Stimulated activated CD4-positive, alpha-beta T cell treated with anti-CD3 and anti-CD28 coated beads, Interleukin-1b, Interleukin-23, amount 100 ng/mL, for 4 hours (primary cell): ENCODE data around the gene FFAR1.
A peak's percentile ranks its signal among the peaks of the same experiment; 100 is the strongest.

Experiments
- DNase-seq, 2 donors: peaks; one replicate each; pipeline ENCODE4 v3.0.0-alpha.2; 2020; ENCODE audit warnings: low read depth in 2 of 2

FFAR1 gene, protein sequence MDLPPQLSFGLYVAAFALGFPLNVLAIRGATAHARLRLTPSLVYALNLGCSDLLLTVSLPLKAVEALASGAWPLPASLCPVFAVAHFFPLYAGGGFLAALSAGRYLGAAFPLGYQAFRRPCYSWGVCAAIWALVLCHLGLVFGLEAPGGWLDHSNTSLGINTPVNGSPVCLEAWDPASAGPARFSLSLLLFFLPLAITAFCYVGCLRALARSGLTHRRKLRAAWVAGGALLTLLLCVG (N-terminal part only)

DNA sequence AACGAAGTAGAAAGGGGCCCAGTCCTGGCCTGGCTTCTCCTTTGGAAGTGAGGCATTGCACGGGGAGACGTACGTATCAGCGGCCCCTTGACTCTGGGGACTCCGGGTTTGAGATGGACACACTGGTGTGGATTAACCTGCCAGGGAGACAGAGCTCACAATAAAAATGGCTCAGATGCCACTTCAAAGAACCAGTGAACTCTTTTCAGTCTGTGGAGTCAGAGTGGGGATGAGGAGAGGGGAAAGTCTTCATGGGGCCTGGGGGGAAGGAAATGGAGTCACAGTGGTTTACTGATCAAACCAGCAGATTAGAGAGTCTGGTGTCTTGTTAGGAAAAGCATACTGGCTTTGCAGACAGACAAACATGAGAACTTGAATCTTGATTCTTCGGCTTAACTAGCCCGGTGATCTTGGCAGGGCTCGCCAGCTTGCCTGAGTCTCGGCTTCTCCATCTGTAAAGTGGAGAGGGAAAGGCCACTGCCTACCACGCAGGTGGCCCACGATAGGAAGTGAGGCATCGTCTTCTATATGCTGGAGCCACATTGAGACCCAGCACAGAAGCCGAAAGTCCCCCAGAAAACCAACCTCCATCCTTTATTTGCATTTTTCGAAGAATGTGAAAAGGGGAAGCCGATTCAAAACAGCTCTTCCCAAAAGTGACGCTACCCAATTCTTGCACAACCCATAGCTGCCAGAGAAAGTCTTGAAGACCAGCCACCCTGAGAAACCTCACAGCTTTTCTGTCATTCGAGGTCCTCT, at the start of gene FFAR1:
Gene FFAR1, plus strand, starts transcription at position 732 of the 759 bp plus-strand sequence. CDS start 3,650 bp downstream, outside the sequence.
- DNase-seq = peak; percentile 23 to 30

DNA sequence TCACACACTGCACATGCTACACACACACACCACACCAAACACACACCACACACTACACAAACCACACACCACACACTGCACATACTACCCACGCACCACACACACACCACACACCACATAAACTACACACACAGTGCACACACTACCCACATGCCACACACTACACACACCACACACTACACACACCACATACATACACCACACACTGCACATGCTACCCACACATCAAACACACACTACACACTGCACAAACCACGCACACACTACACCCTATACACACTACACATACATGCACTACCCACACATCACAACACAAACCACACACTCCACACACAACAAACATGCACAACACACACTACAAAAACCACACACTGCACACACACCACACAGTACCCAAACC, 49.8 kb upstream of the FFAR1 start:
- DNase-seq = no peak

DNA sequence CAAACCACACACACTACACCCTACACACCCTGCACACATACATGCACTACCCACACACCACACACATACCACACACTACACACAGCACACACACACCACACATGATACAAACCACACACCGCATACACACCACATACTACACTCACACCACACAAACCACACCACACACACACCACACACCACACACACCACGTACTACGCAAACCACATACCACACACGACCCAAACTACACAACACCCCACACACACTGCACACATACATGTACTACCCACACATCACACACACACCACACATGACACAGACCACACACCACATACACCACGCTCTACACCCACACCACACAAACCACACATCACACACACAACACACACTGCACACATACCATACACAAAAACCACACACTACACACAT, 49.1 kb upstream of the FFAR1 start:
- DNase-seq = no peak

DNA sequence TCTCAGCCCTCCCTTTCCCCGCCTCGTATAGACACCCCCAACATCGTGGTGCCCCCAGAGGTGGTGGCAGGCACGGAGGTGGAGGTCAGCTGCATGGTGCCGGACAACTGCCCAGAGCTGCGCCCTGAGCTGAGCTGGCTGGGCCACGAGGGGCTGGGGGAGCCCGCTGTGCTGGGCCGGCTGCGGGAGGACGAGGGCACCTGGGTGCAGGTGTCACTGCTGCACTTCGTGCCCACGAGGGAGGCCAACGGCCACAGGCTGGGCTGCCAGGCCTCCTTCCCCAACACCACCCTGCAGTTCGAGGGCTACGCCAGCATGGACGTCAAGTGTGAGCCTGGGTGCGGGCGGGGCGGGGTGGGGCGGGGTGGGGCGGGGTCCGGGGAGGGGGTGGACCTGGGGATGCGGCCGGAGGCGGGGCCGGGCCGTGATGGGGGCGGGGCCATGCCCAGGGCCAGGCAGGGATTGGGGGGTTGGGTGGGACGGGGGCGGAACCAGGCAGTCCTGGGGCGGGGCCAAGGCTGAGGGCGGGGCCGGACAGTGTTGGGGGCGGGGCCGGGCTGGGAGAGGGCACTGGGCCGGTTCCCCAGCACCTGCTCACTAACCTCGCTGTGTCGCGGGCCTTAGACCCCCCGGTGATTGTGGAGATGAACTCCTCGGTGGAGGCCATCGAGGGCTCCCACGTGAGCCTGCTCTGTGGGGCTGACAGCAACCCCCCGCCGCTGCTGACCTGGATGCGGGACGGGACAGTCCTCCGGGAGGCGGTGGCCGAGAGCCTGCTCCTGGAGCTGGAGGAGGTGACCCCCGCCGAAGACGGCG, 48.0 kb upstream of the FFAR1 start:
- no peak for DNase-seq

DNA sequence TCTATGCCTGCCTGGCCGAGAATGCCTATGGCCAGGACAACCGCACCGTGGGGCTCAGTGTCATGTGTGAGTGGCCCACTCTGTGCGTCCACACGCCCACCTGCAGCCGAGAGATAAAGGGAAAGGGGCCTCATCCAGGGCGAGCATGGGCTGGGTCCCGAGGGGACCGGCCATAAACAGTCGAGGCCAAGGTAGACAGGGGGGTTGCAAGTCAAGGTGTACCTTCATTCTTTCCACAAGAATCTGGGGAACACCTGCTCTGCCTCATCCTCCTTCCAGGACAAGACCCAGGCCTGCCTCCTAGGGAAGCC, 47.4 kb upstream of the FFAR1 start:
- DNase-seq = no peak

DNA sequence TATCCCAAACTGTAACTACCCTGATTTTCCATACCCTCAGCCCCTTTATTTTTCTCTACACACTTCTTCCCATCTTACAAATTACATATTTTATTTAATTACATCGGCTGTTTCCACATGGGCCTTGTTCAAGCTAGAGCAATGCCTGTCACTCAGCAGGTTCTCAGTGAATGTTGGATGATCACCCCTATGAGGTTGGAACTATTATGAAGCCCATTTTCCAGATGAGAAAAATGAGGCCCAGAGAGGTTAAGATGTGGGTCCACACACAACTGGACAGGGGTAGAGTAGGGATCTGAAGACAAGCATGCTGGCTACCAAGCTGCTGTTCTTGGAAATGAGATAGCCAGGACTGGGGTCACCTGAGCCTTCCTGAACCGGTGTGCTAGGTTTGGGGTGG, 45.7 kb upstream of the FFAR1 start:
- DNase-seq = no peak

DNA sequence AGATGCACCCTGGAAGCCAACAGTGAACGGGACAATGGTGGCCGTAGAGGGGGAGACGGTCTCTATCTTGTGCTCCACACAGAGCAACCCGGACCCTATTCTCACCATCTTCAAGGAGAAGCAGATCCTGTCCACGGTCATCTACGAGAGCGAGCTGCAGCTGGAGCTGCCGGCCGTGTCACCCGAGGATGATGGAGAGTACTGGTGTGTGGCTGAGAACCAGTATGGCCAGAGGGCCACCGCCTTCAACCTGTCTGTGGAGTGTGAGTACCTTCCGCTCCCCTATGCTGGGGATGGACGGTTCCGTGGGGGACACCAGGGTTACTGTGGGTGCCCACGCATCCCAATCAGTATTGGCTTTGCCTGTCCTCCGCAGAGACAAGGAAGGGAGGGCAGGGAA, 45.3 kb upstream of the FFAR1 start:
- no peak for DNase-seq

DNA sequence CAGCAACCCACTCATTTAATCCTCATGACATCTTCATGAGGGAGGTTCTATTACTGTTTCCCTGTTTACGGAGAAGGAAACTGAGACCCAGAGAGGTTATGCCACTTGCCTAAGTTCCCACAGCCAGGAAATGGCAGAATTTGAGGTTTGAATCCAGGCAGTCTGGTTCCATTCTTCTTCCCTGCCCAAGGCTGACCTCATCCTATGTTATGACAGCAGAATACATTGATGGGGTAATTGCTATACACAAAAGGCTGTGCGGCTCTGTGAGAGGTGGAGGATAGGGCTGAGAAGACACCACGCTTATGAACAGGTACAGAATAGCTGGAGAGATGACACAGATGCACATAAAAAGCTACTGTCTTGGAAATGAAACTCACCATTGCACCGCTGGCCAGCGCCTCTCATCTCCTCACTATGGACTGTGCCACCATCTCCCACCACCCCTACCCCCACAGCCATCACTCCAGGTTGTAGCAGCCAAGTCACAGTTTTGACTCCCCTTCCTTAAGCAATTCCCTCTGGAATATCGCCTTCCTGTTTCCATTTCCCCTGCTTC, 44.3 kb upstream of the FFAR1 start:
- DNase-seq = no peak

DNA sequence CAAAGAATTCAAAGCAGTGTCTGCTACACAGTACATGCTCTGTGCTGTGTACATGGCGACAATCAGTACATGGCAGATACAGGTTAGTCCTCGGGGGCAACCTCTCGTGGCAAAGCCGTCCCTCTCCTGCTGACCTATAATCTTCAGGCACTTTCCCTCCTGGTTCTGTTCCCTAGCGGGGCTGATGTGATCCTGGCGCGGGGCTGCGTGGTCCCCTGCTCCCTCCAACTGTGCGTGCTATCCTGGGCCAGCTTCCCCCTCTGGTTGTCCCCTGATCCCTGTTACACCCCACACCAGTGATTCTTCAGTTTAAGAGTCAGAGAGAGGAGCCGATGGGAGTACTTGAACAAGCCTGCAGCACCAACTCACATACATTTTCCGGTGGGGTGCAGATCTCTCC, 43.7 kb upstream of the FFAR1 start:
- DNase-seq = no peak

DNA sequence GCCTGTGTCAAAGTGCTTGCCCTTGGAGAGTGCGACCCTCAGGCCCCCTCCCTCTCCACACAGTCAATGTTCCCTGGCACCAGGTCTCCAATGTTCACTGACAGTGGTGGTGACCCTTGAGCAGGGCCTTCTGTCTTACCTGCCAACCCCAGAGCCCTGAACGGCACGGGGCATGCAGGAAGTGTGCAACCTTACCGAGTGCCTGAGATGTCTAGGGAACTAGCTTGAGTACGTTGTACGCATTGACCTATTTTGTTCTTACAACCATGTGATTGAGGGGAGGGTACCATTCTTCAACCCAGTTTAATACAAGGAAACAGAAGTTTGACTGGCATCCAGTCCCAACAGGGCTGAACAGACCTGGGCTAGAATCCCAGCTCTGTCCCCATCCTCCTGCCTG, 42.5 kb upstream of the FFAR1 start:
- DNase-seq = no peak

DNA sequence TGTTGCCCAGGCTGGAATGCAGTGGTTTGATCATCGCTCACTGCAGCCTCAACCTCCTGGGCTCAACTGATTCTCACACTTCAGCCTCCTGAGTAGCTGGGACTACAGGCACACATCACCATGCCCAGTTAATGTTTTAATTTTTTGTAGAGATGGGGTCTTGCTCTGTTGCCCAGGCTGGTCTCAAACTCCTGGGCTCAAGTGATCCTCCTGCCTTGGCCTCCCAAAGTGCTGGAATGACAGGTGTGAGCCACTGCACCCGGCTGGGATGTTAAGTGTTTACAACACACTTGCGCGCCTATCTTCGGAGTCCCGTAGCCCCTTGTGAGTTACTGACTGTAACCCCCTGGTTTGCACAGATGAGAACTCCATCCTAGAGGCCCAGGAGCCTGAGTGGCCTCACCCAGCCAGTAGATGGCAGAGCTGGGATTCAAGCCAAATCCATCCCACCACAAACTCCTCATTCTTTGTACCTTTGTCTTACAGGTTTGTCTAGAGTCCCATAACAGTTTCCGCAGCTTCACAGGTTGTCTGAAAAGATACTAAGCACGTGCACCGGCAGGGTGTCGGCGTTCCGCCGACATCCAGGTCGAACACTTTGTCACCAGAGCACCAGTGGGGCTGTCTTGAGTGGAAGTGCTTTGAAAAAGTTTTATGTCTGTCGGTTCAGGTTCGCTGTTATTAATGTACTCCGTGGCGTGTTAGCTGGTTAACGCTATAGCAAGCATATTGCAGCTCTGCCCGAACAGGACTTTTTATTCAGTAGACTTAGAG, 41.0 kb upstream of the FFAR1 start:
- no peak for DNase-seq

DNA sequence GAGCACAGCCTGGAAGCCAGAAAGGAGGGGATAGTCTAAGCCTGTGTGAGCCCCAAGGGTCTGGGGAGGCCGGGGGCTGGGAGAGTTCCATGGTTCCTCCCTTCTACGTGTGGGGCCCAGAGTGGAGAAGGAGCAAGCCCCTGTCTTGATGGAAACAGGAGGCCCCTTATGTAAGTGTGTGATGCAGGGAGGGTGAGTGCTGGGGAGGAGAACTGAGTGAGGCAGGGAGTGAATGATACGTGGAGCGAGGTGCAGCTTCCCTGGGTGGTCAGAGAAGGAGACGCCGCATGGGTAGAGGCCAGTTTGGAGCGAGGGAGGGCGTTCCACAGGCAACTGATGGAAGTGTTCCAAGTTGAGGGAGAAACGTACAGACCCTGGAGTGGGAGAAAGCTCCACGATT, 39.8 kb upstream of the FFAR1 start:
- no peak for DNase-seq

DNA sequence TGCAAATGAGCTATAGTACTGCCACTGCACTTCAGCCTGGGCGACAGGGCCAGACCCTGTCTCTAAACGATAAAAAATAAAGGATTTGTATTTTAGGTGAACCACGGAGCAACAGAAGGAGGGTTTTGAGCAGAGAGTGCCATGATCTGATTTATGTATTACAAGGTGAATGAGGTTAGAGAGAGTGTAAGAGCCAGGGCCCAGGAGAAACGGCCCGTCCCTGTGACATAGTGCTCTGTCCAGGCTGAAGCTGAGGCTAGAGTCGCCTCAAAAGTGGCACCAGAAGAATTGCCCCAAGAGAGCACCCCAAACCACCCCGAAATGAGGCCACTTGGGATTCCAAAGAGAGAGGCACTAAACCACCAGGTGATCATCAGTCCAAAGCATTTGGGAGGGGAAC, 38.8 kb upstream of the FFAR1 start:
- no peak for DNase-seq

DNA sequence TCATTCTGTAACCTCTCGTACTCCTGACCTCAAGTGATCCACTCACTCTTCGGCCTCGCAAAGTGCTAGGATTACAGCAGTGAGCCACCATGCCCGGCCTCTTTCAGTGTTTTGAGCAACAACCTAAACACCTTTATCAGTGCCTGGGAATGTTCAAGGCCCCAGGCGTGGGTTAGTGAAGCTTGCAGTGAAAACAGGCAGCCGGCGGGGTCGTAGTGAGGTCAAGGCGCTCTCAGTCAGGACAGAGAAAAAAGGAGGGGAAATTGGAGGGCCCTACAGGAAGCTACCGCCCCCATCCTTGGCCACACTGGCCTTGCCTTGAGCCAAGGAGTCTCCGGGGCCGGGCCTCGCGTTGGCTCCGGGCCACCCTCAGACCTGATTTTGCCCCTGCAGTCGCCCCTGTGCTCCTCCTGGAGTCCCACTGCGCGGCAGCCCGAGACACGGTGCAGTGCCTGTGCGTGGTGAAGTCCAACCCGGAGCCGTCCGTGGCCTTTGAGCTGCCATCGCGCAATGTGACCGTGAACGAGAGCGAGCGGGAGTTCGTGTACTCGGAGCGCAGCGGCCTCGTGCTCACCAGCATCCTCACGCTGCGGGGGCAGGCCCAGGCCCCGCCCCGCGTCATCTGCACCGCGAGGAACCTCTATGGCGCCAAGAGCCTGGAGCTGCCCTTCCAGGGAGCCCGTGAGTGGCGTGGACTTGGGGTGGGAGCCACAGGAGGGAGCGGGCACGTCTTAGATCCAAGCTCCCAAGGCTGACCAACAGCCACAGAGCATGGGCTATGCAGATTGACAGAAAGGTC, 38.0 kb upstream of the FFAR1 start:
- DNase-seq = no peak

DNA sequence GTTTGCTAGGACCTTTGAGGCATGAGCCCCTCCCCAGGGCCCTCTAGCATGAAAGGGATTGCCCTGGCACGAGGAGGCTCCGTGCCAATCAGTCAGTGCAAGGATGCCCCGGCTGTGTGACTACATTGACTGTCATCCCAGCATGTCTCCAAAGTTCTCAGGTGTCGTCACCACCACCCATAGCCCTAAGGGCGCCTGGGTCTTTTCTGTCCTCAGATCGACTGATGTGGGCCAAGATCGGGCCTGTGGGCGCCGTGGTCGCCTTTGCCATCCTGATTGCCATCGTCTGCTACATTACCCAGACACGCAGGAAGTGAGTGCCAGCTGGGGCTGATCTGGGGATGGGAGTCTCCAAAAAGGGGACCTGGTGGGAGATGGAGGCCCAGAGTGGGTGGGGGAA, 37.4 kb upstream of the FFAR1 start:
- DNase-seq = no peak

DNA sequence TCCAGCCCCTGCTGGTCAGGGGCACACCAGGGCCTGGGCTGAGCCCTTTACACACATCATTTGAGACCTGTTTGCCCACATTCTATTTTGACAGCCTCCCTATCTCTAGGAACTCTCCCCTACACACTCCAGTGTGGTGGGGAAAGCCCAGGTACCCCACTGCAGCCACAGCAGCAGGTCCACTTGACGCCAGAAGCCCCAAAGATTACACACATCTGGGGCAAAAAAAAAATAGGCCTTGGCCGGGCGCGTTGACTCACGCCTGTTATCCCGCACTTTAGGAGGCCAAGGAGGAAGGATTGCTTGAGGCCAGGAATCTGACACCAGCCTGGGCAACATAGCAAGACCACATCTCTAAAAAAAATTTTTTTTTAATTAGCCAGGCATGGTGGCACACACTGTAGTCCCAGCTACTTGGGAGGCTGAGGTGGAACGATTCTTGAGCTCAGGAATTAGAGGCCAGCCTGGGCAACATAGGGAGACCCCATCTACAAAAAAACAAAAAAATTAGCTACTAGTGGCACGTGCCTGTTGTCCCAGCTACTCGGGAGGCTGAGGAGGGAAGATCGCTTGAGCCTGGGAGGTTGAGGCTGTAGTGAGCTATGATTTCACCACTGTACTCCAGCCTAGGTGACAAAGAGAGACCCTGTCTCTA, 36.8 kb upstream of the FFAR1 start:
- DNase-seq = no peak

DNA sequence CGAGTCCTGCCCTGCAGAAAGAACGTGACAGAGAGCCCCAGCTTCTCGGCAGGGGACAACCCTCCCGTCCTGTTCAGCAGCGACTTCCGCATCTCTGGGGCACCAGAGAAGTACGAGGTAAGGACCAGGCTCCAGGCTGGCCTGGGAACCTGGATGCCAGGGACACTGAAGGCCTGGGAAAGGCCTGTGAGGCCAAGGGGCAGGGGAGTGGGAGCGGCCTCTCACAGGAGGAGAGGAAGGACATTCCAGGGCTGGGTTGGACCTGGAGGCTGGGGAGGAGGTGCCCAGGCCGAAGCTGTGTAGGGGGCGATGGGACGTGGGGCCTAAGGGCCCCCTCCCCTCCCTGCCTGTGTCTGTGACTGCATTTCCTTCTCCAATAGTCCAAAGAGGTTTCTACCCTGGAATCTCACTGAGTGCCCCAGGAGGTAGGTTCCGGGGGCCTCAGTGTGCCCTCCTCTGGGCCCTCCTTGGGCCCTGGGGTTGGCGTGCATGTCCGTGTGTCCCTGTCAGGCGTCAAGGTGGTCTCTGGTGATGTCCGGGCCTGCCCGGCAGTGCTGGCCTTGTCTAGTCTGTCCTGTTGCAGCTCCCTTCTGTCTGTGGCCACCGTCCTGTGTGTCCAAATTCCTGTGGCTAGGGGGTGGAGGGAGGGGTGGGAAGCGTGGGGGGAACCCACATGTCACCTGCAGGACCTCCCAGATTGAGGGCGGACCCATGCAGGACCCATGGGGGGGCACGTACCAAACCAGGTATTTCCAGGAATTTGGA, 35.6 kb upstream of the FFAR1 start:
- DNase-seq = no peak

DNA sequence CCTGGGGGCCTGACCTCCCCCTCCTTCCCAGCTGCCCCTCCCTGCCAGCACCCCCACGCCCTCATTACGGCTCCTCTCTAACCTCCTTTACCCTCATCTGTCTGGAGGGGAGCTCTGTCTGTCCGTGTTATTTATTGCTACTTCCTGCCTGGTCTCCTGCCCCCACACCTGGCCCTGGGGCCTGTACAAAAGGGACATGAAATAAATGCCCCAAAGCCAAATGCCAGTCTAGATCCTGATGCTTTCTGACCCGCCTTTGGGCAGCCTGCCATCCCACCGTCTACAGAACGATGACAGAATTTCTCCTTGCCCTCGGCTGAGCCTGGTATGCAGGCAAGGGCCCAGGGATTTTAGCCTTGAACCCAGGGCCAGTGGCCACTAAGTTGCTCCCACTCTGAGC, 34.1 kb upstream of the FFAR1 start:
- DNase-seq = no peak

DNA sequence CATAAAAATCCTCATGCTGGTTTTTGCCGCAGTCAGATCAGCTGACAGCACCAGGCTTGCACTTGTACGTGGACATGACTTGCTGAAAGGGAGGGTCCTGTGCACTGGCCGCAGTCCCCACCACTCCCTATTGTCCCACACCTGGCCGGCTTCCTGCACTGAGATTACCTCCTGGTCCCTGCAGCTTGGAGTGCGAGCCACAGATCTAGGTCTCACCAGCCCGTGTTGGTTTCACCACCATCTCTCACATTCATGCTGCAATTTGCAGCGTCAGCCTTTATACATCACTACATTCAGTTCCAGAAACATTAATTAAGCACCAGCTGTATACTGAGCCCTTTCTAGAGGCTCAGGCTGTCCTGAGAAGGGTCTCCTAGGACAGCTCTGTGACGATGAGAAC, 33.7 kb upstream of the FFAR1 start:
- no peak for DNase-seq
